HG02642 (cell line): ENCODE measurements around the gene IL4R.
"Not testable (repeated sequence)": the region's sequence is repeated elsewhere in the genome, so short reads cannot be mapped to it uniquely, and the experiment has no call there.

Source experiments
- ATAC-seq: cut with Tn5 transposase; IDR thresholded peaks from one replicate; pipeline ENCODE4 v1.9.1; 2021; ENCODE audit warnings: mild to moderate bottlenecking; ENCODE audit not compliant: unreplicated experiment, poor library complexity

Gene IL4R

DNA sequence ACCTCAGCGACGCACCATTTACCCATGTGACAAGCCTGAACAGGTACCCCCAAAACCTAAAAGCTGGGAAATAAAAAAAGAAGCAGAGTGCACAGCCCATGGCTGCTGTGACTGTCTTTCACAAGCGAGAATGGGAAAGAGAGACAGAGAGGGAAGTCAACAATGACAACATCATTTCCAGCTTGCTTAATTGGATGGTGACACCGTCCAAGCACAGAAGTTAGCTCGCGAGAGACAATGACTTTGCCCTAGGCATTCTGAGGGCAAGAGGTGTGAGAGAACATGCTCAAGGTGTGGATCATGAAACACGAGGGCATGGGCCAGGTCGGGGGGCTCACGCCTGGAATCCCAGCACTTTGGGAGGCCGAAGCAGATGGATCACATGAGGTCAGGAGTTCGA is 25.9 kb upstream of the IL4R start:
- ATAC-seq: no peak

DNA sequence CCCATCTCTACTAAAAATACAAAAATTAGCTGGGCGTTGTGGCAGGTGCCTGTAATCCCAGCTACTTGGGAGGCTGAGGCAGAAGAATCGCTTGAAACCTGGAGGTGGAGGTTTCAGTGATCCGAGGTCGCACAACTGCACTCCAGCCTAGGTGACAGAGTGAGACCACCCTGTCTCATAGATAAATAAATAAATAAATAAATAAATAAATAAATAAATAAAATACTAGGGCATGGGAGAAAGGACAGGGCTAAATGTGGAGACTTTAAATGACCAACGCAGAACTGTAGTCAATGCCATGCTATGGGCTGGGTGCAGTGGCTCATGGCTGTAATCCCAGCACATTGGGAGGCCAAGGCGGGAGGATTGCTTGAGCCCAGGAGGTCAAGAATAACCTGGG is 25.5 kb upstream of the IL4R start:
- not testable (repeated sequence) for ATAC-seq

DNA sequence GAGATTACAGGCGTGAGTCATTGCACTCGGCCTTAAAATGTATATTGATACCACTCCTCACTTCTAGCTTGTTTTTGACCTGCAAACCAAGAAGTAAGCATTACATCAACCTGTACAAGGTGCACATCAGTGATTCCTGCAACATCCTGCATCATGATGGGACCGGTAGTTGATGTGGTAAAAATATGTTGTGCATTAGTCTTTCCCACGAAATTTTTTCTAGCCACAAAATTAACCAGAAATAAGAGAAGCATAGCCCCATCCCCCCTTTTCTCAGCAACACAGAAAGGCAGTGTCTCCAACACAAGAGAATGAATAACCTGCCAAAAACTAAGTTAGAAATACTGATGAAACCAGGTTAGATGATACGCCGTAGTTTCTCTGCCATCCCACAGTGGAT is 24.1 kb upstream of the IL4R start:
- ATAC-seq: no peak

DNA sequence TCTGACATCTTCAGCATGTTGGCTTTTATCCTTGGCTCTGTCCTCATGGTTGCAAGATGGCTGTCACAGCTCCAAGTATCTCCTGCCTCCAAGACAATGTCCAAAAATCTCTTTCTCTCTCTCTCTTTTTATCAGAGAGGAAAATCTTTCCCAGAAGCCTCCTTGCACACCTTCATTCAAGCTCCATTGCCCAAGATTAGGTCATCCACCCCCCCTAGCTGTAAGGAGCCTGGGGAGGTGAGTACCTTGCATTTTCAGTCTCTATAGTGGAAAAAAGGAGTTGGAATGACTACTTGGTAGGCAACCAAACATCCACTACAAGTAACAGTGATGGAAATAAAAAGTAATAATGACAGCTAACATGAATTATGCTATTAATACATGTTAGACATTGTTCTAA is 23.2 kb upstream of the IL4R start:
- ATAC-seq: no peak

DNA sequence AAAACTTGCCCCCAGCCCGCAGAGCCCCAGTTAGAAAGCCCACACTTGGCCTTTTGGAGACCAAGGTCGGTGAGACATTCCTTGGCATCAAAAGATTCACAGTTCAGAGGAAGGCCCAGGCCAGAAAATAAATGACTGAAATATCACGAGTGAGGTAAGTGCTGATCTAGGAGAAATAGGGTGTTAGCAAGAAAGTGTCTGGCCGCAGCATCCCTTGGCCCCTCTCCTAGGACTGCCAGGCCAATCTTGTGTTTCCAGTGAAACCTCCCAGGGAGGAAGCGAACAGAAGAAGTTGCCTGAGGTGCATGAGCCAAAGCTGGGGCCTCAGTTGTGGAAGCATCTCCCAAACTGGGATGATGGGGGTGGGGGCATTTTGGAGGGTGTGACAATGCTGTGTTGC is 22.7 kb upstream of the IL4R start:
- ATAC-seq: no peak

DNA sequence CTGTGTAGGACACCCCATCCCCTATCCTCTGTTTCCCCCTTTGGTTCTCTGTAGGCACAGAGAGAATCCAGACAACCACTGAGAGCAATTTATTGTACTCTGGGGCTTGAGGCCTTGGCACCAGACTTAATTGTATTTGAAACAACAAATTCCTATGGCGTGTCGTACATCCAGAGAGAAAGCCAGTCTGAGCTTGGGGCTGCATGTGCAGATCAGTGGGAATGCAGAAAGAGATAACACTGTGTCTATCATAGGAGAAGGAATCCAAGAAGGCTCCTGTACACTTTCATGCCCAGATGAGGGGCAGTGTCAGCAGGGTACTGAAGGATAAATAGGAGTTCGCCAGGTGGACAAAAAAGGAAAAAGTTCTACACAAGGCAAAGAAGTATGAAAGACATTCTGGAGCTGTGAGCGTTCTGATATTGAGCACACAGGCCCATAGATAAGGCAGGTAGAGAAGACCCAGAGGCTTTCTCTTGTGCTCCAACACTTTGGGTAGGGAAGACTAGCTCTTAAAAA is 22.0 kb upstream of the IL4R start:
- no peak for ATAC-seq

DNA sequence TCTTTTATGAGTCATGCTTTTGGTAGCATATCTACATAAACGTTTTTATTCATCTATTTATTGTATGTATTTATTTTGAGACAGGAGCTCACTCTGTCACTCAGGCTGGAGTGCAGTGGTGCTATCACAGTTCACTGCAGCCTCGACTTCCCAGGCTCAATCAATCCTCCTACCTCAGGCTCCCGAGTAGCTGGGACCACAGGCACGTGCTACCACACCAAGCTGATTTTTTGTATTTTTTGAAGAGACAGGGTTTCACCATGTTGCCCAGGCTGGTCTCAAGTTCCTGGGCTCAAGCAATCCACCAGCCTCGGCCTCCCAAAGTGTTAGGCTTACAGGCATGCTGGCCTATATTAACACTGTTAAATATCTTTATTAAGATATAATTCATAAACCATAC is 20.4 kb upstream of the IL4R start:
- no peak for ATAC-seq

DNA sequence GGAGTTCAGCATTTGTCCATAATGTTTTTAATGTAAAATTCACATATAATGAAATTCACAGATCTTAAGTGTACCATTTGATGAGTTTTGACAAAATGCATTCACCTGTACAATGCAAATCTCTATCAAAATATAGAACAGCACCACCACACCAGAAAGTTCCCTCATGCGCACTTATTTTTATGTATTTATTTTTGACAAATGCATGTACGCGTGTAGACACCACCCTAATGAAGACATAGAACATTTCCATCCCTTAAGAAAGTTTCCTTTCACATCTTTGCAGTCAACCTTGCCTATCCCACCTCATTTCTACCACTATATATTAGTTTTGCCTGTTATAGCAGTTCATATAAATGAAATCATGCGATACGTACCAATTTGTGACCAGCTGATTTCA is 15.6 kb upstream of the IL4R start:
- ATAC-seq: no peak

DNA sequence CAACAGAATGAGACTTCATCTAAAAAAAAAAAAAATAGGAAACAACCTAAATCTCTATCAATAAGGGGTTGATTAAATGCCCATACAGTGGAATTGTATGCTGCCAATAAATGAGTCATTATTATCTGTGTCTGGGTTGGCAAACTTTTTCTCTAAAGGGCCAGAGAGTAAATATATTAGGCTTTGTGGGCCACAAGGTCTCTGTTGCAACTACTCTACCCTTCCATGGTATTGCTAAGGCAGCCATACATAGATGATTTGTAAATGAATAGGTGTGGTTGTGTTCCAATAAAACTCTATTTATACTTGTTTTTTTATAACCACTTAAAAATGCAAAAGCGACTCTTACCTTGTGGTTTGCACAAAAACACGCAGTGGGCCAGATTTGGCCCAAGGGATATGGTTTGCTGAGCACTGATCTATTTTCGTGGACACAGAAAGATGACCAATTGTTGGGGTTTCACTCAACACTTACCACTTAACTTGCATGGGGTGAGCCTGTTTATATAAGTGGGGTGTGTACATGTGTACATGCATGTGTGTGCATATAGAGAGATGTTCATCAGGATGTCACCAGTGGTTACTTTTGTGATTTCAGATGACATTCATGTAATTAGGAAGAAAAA is 12.4 kb upstream of the IL4R start:
- no peak for ATAC-seq

DNA sequence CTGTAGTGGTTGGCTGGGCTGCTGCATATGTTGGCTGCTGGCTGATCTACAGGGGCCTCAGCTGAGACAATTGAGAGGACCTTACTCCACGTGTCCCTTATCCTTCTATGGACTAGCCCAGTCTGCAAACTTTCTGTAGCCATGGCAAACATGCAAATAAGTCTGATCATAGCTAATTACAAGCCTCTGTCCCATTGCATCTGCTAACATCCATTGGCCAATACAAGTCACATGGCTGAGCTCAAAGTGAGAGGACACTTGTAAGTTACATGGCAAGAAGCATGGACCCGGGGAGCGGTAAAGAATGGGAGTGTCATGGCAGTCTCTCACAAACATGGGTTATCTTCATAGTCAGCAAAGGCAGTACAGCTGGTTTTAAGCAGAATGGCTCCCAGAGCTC is 11.6 kb upstream of the IL4R start:
- no peak for ATAC-seq

DNA sequence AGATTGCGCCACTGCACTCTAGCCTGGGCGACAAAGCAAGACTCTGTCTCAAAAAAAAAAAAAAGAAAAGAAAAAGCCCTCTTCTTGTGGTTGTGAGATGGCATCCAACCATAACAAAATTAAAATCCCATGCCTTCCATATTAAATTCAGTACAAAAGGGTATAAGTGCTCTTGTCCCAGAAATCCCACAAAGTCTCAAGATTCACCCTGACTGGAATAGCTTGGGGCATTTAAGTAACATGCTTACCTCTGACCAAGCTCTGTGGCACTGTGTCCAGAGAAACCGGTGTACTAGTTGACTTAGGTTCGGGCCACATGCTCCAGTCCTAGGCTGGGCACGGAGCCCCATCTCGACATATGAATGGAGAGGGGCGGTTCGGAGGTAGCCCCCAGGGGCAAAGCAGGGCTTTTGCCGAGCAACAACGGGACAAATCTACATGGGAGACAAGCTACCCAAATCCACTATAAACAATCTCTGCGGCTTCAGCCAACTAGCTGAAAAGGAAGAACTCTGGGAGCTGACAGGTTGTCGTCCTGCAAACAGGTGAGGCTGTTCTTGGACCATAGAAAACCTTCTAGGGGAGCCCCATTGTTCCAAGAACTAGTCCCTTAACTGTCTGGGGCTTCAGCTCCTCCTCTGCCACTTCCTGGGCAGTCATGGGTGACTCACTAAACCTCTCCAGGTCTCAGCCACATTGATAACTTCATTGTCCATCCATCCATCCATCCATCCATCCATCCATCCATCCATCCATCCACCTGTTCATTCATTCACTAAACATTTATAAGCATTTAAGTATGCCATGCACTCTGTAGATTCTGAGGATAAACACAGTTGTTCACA is 10.3 kb upstream of the IL4R start:
- ATAC-seq: no peak

DNA sequence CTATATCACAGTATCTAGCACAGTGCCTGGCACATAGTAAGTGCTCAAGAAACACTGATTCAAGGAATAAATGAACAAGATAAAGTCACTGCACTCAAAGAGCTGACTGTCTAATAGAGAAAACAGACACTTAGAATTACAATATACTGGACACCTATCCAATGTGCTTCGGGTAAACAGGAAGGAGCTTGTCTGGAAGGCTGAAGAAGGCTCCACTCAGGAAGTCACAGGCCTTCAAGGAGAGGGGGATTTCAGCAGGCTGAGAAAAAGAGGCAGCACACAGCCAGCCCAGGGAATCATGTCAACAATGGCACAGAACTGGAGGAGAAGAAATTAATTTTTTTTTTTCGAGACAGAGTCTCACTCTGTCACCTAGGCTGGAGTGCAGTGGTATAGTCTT is 9.7 kb upstream of the IL4R start:
- no peak for ATAC-seq

DNA sequence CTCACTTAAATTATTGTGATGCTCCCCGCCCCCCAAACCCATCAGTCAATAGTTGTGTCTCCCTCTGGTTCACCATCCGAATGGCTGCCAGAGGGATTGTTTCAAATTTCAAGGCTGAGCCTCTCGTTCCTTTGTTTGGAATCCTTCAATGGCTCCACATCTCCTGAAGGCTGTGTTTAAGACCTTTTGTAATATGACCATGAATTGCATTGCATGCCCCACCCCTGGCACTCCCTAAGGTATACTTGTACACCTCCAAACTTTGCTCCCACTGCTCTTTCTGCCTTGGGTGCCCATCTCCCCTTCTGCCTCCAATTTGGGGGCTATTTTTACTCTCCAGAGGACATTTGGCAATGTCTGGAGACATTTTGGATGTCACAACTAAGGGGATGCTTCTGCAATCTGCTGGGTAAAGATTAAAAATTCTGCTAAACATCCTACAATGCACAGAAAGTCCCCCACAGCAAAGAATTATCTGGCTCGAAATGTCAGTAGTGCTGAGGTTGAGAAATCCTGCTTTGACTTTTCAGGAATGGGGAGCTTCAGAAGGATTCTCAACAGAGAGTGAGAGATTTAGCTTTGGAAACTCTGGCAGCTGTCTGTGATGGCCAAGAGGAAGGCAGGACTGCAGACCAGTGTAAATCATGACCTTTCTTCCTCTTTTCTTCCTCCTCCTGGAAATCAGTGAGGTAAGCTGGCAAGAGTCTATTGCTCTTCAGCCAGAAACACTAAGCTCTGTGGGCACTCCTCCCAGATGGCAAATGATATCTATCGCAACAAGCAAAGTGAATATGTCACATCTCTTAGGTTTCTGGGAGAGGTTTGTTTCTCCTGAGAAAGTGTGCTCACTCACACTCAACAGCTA is 8.7 kb upstream of the IL4R start:
- ATAC-seq: no peak

DNA sequence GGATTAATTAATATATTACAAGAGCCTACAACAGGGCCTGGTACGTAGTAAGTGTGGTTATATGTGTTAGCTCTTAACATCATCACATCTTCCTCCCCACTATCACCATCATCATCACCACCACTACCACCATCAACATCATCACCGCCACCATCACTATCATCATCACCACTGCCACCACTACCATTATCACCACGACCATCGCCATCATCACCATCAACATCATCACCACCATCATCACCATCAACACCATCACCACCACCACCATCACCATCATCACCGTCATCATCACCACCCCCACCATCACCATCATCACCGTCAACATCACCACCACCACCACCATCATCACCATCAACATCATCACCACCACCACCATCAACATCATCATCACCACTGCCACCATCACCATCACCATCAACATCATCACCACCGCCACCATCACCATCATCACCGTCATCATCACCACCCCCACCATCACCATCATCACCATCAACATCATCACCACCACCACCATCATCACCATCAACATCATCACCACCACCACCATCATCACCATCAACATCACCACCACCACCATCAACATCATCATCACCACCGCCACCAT is 7.8 kb upstream of the IL4R start:
- ATAC-seq: no peak

DNA sequence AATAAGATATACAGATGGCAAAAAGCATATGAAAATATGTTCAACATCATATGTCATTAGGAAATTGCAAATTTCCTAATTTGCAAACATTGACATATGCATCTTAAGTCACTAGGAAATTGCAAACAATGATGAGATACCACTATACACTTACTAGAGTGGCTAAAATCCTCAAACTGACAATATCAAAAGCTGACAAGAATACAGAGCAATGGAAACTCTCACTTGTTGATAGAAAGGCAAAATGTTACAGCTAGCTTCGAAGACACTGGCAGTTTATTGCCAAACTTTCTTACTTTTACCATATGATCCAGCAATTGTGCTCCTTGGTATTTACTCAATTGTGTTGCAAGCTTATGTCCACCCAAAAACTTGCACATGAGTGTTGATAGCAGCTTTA is 5.0 kb upstream of the IL4R start:
- no peak for ATAC-seq

DNA sequence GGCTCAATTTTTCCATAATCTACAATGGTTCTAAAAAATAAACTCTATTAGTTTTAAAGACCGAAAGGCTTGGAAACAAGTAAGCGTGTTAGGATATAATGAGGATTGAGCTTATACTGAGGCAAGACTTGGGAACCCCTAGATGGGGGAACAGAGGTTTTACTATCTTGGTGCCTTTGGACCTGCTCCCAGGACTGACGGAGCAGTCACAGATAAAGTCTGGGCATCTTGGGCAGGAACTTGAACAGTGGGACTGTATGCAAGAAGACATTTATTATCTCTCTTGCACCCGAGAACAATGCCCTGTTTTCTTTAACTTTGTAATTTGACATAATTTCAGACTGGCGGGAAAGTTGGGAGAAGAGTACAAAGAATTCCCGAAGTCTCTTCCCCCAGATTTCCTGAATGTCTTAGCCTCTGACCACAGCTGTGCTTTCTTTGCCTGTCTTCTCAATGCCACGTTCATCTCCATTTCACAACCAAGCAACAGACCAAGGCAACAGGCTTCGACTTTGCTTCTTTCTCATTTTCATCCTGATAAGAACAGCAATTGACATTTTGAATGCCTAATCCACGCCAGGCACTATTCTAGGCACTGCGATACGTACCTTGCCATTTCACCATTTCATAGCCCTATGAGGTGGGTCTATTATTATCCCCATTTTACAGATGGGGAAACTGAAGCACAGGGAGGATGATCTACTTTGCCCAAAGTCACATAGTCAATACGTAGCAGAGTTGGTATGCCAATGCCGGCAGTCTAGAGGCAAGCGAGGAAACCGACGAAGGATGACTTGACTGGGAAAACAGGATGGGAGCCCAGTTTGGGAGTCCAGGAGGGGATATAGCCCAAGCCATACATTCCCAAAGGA is 3.0 kb upstream of the IL4R start:
- no peak for ATAC-seq

DNA sequence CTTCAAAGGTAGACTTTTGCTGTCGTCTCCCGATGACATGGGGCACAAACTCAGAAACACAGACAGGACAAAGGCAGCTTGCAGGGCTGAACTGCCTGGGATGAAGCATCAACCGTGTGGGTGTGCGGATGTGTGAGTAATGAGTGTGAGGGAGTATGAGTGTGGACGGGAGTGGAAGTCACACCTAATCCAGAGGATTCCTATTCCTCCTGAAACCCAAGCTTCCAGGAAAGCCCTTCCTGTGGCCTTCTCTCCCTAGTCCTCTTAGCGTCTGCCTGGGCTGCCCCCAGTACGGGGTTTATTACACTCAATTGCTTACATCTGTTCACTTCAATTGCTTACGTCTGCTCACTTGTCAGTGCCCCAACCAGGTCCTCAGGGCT is 2.3 kb upstream of the IL4R start:
- no peak for ATAC-seq

DNA sequence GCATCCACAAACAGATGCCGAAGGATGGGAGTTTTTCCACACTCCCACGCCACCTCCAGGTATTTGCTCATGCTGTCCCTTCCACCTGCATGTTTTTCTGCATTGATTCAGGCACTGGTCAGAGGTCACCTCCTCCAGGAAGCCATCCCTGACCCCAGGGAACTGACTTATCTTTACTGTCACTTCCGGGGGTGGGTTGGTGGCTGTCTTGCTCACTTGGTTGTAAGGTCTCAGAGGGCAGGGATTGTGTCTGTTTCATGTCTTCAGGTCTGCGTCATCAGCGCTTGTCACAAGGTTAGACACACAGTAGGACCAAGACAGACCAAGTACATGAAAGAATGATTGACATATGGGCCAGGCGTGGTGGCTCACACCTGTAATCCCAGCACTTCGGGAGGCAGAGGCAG is 1.9 kb upstream of the IL4R start:
- ATAC-seq: no peak

DNA sequence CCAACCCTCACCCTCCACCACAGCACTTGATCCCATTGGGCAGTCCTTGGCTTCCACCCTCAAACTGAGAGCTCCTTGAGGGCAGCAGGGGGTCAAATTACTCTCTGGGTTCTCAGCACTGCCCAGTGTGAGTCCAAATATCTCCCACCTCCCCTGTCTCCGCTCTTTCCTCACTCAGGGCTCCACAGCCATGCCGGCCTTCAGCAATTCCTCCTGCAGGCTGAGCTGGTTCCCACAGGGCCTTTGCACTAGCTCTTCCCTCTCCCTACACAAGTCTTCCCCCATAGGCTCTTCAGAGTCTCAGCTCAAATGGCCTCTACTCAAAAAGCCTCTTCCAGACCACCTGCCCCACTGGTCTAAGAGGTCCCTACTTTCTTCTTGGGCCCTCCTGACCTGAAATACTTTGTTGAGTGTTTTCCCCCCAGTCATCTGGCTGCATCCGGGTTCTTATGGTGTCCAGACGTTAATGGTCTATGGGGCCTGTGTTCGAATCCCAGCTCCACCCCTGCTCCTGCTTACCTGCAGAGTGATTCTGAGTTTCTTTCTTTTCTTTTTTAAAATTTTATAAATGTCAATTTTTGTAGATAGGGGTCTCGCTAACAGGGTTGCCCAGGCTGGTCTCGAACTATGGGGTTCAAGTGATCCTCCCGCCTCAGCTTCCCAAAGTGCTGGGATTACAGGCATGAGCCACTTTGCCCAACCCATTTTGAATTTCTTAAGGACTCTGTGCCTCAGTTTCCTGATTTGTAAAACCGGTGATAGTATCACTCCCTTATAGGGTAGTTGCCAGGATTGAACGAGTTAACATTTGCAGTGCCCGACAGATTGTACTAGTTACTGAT is 973 bp upstream of the IL4R start:
- no peak for ATAC-seq
